Measurements from ENCODE around the gene MYO1B.

The MYO1B gene

DNA sequence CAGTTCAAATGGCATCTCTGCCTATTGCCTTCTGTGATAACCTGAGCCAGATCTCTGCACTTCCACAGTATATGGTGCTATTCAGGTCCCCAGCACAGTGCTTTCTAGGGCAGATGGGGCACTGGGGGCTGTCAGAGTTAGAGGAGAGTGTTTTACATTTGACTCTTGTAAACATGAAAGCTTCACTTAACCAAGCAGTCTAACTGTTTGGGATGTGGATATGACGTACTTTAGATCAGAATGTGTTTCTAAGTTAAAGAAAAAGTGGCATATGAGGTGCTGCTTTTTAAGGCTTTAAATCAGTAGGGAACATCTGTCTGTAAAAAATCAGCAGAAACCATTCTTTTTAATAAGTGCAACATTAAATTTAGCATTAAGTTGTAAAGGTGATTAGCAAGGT, 75.7 kb downstream of the MYO1B start:
- TF ChIP-seq ZFX (IDR thresholded peaks at IDR 0.05): no peak
- TF ChIP-seq, protein P1, sequence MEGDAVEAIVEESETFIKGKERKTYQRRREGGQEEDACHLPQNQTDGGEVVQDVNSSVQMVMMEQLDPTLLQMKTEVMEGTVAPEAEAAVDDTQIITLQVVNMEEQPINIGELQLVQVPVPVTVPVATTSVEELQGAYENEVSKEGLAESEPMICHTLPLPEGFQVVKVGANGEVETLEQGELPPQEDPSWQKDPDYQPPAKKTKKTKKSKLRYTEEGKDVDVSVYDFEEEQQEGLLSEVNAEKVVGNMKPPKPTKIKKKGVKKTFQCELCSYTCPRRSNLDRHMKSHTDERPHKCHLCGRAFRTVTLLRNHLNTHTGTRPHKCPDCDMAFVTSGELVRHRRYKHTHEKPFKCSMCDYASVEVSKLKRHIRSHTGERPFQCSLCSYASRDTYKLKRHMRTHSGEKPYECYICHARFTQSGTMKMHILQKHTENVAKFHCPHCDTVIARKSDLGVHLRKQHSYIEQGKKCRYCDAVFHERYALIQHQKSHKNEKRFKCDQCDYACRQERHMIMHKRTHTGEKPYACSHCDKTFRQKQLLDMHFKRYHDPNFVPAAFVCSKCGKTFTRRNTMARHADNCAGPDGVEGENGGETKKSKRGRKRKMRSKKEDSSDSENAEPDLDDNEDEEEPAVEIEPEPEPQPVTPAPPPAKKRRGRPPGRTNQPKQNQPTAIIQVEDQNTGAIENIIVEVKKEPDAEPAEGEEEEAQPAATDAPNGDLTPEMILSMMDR (conservative IDR thresholded peaks at IDR 0.05): no peak
- H3K27ac ChIP-seq: no peak overlapping the region

- no peak for TF ChIP-seq ZFX (IDR thresholded peaks at IDR 0.05)
- TF ChIP-seq, protein P1 (conservative IDR thresholded peaks at IDR 0.05): no peak
- H3K27ac ChIP-seq: no peak overlapping the region
These were observed 76.9 kb downstream of the MYO1B start for GRCh38 chr2:191321861-191322662.

GRCh38 chr2:191322828-191323506, 77.8 kb downstream of the MYO1B start:
- H3K27ac ChIP-seq: no peak overlapping the region
- TF ChIP-seq ZFX (IDR thresholded peaks at IDR 0.05): no peak
- TF ChIP-seq, protein P1 (conservative IDR thresholded peaks at IDR 0.05): no peak

GRCh38 chr2:191325651-191326365, 80.6 kb downstream of the MYO1B start:
- no peak for TF ChIP-seq ZFX (IDR thresholded peaks at IDR 0.05)
- TF ChIP-seq, protein P1 (conservative IDR thresholded peaks at IDR 0.05): no peak

GRCh38 chr2:191327484-191327883, 82.3 kb downstream of the MYO1B start:
- TF ChIP-seq ZFX (IDR thresholded peaks at IDR 0.05): no peak
- TF ChIP-seq, protein P1 (conservative IDR thresholded peaks at IDR 0.05): no peak
- no peak overlapping the region for H3K27ac ChIP-seq

More at GRCh38 chr2:191325651-191326365, 80.6 kb downstream of the MYO1B start:
- no peak overlapping the region for H3K27ac ChIP-seq

DNA sequence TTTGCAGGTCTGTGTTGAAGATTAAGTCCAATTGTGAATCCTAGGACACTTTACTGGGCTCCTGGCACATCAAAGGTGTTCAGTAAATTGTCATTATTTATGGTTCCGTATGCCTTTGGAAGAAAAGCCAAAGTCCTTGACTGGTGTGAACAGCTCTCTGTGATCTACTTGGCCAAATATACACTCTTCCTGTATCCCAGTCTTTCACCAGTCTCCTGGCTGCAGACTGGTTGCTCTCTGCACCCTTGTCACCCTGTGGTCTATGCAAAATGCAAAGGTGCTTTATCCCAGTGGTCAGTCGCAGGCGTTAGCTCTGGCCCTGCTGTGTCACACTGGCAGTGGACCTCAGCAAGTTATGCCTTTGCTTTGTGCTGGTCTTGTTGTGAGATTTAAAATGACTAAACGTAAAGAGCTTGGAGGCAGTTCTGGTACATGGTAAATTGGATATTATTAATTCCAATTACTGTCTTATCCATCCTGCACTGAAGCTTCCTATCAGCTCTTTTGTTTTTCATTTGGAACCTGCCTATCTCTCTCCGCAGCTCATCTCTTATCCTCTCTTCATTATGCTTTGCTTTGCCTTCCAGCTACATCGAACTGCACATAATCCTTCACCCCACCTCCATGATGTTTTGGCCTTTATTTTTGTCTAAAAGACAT, 83.1 kb downstream of the MYO1B start:
- TF ChIP-seq, protein P1 (conservative IDR thresholded peaks at IDR 0.05): no peak
- no peak for TF ChIP-seq ZFX (IDR thresholded peaks at IDR 0.05)
- H3K27ac ChIP-seq: no peak overlapping the region
